Mucosa of descending colon (tissue), 3 donors: Measurements from ENCODE around the gene ZNF831. TPM values are rescaled to one million over a fixed set of nuclear protein-coding genes. Genes with fewer than 3 reads are reported as not detected.

Experiments used
- ATAC-seq: fragments of 200-7000 bp; cut with Tn5 transposase; one replicate; pipeline ENCODE4 v1.9.1; 2020; ENCODE audit warnings: mild to moderate bottlenecking, moderate library complexity
- DNase-seq, 3 donors: peaks; one replicate each; pipeline ENCODE4 v3.0.0-alpha.2; 2020
- H3K36me3 ChIP-seq: fragments of 200-600 bp; one replicate; pipeline ENCODE4 v1.8.0; 2021; ENCODE audit warnings: low read depth, mild to moderate bottlenecking
- H3K4me1 ChIP-seq: fragments of 200-600 bp; one replicate; pipeline ENCODE4 v1.8.0; 2021; ENCODE audit warnings: low read depth, mild to moderate bottlenecking
- H3K4me3 ChIP-seq: fragments of 200-600 bp; one replicate; pipeline ENCODE4 v1.8.0; 2021; ENCODE audit warnings: mild to moderate bottlenecking
- H3K9me3 ChIP-seq: fragments of 200-600 bp; one replicate; pipeline ENCODE4 v1.8.0; 2021; ENCODE audit warnings: mild to moderate bottlenecking
- intact Hi-C, 2 donors: fragments of 100-400 bp; cut with DNase I in 1 of 2; cut with micrococcal nuclease in 1 of 2; formaldehyde crosslinking; loops; one replicate each; pipeline versions ENCODE4 v1.11.0 to v1.11.1; 2022; cut with DNase I, micrococcal nuclease
- total RNA-seq, 3 donors: library from RNA; stranded (reverse); fragmentation: NEBNext Ultra II Directional in 2 of 3; extraction: Animal tissue kit (Norgen Biotek cat#: 25700) in 2 of 3; gene quantifications; one replicate each; pipeline versions ENCODE4 v1.2.1 to v1.2.4, GENCODE V29; 2021 to 2023
- TF ChIP-seq, protein P1 (sequence below): fragments of 200-600 bp; IDR thresholded peaks from one replicate; pipeline ENCODE4 v1.8.0; 2022; ENCODE audit warnings: antibody characterized with exemption, mild to moderate bottlenecking
- donor health status: DM: no; HTN: no; CAD: no; lungs with moderate emphysema.
- donor health status: DM: no; HTN: no; CAD: no.
- donor health status: DM: no; HTN: yes; CAD: no.

The ZNF831 gene
- total RNA-seq, 3 donors from 2014 or later, result 0.38 to 0.89 (median 0.57) TPM

DNA sequence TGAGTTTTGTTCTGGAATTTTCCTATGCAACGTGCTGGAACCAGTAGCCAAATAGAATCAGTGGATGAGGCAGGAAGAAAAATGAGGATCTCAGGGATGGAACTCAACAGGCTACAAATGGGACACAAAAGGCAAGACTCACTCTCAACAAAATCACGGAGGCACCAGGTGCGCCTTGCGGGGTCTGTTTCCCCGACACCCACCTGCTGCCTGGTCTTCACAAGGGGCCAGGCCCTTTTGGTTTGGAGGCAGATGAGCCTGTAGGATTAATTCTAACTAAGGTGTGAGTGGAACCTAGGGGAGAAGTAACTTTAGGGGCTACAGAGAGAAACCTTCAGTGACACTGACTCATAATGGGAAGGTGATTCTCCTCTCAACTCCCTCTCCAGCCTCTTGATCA, 56.5 kb downstream of the ZNF831 start:
- intact Hi-C loops, result loop anchor here (5.0 kb wide), 2 partner anchors 133 to 348 kb away; no protein-coding TSS in a partner anchor
- ATAC-seq (no peak), DNase-seq (no peak)

DNA sequence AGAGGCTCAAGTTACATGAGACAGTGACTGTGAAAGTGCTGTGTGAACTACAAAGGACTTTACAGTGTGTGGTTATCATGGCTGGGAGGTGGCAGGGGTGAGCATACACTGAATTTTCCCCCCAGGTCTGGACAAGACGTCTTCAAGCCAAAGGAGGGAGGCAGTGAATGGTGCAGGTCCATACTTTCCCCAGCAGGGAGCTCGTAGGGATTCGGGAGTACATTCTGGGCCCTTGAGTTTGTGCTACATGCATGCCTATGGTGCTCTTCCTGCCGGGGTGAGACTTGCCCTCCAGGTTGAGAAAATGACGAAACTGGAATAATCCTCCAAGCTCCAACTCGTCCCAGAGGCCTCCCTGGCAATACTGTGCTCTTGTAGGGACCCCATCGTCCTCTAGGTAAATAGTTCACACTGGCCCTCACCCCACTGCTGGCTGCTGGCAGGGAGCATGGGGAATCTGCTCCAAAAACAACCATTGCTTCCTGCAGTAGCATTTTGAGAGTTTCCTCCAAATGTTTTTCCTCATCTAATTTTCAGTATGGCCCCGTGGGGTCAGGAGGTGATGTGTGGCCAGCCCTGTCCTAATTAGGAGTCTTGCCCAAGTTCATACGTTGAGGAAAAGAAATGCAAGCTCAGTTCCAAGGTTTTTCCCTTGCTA, 57.6 kb downstream of the ZNF831 start:
- intact Hi-C loops, result loop anchor here (5.0 kb wide), 2 partner anchors 134 to 349 kb away; no protein-coding TSS in a partner anchor
- Histone ChIP-seq H3K36me3 (no peaks in the 10 kb centered on the region), H3K9me3 (no peaks in the 10 kb centered on the region), H3K4me1 (peaks cover 3% of the 10 kb centered on the region), H3K4me3 (no peak overlapping the region)
- ATAC-seq, result no peak
- TF ChIP-seq, protein P1, sequence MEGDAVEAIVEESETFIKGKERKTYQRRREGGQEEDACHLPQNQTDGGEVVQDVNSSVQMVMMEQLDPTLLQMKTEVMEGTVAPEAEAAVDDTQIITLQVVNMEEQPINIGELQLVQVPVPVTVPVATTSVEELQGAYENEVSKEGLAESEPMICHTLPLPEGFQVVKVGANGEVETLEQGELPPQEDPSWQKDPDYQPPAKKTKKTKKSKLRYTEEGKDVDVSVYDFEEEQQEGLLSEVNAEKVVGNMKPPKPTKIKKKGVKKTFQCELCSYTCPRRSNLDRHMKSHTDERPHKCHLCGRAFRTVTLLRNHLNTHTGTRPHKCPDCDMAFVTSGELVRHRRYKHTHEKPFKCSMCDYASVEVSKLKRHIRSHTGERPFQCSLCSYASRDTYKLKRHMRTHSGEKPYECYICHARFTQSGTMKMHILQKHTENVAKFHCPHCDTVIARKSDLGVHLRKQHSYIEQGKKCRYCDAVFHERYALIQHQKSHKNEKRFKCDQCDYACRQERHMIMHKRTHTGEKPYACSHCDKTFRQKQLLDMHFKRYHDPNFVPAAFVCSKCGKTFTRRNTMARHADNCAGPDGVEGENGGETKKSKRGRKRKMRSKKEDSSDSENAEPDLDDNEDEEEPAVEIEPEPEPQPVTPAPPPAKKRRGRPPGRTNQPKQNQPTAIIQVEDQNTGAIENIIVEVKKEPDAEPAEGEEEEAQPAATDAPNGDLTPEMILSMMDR, result no peak
- no peak for DNase-seq

More for the DNA sequence above, 56.5 kb downstream of the ZNF831 start:
- no peak overlapping the region for H3K4me3 ChIP-seq
- no peaks in the 10 kb centered on the region for H3K36me3 ChIP-seq
- H3K9me3 ChIP-seq, result no peaks in the 10 kb centered on the region
- peaks cover 3% of the 10 kb centered on the region for H3K4me1 ChIP-seq
- TF ChIP-seq, protein P1, result no peak

DNA sequence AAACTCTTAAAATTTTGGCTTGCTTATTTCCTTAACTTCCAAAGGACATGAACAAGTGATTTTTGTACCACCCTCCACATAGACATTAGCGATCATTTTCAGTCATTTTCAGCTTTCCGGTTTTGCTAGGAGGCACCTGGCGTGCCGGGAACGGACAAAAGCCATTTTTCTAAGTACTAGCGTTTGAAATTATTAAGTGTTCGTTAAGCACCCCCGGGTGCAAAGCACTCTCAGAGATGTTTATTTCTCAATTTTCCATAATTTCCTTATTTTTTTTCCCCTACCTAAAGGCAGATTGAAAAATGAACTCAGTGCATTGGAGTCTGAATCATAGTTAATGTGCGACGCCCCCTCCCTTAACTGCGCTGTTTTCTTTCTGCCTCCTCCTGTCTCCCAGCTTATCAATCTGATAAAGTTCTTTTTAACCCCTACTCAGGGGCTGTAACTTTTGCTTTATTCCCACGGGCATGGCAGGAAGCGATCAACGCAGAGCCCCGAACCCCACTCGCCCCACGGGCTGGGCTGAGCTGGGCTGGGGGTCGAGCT, 58.2 kb downstream of the ZNF831 start:
- TF ChIP-seq, protein P1, result no peak
- ATAC-seq (no peak), DNase-seq (no peak)
- Histone ChIP-seq H3K4me3 (peak overlapping the region; percentile 19), H3K4me1 (peaks cover 3% of the 10 kb centered on the region), H3K9me3 (no peaks in the 10 kb centered on the region), H3K36me3 (no peaks in the 10 kb centered on the region)
- intact Hi-C loops, result loop anchor here (5.0 kb wide), 2 partner anchors 134 to 349 kb away; no protein-coding TSS in a partner anchor

DNA sequence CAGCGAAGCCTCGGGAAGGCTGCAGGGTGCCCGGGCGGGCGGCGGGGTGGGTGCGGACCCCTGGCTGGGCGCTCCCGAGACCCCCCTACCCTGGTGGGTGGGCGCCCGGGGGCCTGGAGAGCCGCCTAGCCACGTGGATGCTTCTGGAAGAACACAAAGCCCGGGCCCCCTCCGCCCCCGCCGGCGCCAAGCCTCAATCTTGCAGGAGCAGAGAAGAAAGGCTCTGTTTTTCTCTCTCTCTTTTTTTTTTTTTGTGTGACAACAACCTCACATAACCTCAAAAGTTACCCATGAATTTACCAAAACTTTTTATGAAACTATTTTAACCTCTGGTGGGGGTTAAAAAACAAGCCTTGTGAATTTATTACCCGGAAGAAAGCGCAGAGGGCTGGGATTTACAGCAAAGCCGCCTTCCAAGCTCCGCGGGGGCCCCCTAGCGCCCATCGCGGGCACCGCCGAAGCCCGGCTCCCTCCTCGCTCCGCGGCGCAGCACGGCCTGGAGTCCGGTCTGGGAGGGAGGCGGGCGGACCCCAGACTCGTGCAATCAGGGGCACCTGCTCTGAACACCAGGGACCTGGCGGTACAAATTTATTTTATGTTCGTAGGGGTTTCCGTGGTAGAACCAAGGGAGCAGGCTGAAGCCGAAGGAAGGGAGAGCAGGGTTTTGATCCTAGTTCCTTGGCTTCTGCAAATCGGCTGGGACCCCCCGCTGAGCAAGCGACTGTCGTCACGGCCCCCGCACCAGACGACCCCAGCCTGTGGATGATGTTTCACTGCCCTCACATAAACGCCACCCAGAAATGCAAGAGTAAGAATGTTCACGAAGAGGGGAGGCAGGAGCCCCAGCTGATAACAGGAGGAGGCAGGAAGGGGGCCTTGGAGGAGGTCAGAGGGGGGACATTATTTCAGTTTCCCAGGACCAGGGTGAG, 58.9 kb downstream of the ZNF831 start:
- DNase-seq, result peak; percentile 80 to 92 (median 91)
- no peaks in the 10 kb centered on the region for H3K9me3 ChIP-seq
- TF ChIP-seq, protein P1, result peak; percentile 92
- peak overlapping the region; percentile 19 for H3K4me3 ChIP-seq
- H3K36me3 ChIP-seq, result no peaks in the 10 kb centered on the region
- peak; percentile 98 for ATAC-seq
- intact Hi-C loops, result loop anchor here (5.0 kb wide), 2 partner anchors 135 to 350 kb away; no protein-coding TSS in a partner anchor
- H3K4me1 ChIP-seq, result peaks cover 3% of the 10 kb centered on the region

DNA sequence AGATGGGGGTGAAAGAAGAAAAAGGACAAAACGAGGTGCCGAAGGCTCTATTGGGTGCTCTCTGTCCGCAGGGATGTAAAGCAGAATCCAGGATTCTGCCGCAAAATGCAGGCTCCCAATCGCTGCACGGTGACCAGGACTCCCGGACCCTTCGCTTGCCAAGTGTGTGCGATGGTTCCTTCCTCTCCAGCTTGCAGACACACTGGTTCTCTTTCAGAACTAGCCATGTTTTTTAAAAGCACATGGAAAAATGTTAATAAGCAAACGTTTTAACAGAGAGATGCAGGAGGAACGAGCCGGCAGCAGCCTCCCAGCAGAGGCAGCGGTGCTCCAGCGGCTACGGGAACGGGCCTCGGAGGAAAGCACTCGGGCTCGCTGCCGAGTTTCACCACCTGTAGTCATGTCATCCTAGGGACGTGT, 59.6 kb downstream of the ZNF831 start:
- Histone ChIP-seq H3K36me3 (no peaks in the 10 kb centered on the region), H3K9me3 (no peaks in the 10 kb centered on the region), H3K4me3 (no peak overlapping the region), H3K4me1 (peaks cover 3% of the 10 kb centered on the region)
- intact Hi-C loops, result loop anchor here (5.0 kb wide), 2 partner anchors 136 to 351 kb away; no protein-coding TSS in a partner anchor
- TF ChIP-seq, protein P1, result no peak
- peak in 2 of 3 donors; percentile 20 to 38 for DNase-seq
- ATAC-seq, result peak; percentile 34
